Activated CD4-positive, alpha-beta memory T cell treated with anti-CD3 and anti-CD28 coated beads, Interleukin-2, amount 10 ng/mL, durations not matched to agents 7 days and 5 days (primary cell): ENCODE data around the gene MTX1. TPM values are rescaled to one million over a fixed set of nuclear protein-coding genes. Genes with fewer than 3 reads are reported as not detected.

Experiments used
- CTCF ChIA-PET: fragments of 350-600 bp; sonication (Branson Sonifier 250); formaldehyde crosslinking; loops from one replicate; lab custom pipeline; 2021; ENCODE audit warnings: antibody characterized with exemption, inconsistent platforms; lab: Charles Lee
- POLR2A ChIA-PET: fragments of 350-600 bp; sonication (Branson Sonifier 250); formaldehyde crosslinking; loops from one replicate; lab custom pipeline; 2021; ENCODE audit warnings: antibody characterized with exemption; lab: Charles Lee
- DNase-seq: peaks from one replicate; pipeline ENCODE4 v3.0.0-alpha.2; 2020
- H3K27ac Mint-ChIP-seq: one replicate; pipeline ENCODE4 v1.8.0; 2021; ENCODE audit warnings: mild to moderate bottlenecking, mixed read lengths
- H3K27me3 Mint-ChIP-seq: one replicate; pipeline ENCODE4 v1.8.0; 2021; ENCODE audit warnings: mixed read lengths
- H3K36me3 Mint-ChIP-seq: one replicate; pipeline ENCODE4 v1.8.0; 2021; ENCODE audit warnings: low read depth, mixed read lengths
- H3K4me1 Mint-ChIP-seq: one replicate; pipeline ENCODE4 v1.8.0; 2021; ENCODE audit warnings: mixed read lengths
- H3K4me3 Mint-ChIP-seq: one replicate; pipeline ENCODE4 v1.8.0; 2021; ENCODE audit warnings: mild to moderate bottlenecking, mixed read lengths
- H3K9me3 Mint-ChIP-seq: one replicate; pipeline ENCODE4 v1.8.0; 2021; ENCODE audit warnings: mixed read lengths
- total RNA-seq, 2 experiments: library from RNA; stranded (reverse); gene quantifications; one replicate each; pipeline ENCODE4 v1.2.3, GENCODE V29; 2021

The MTX1 gene
- total RNA-seq, 2 experiments from 2014 or later, result 41.2 to 43.1 TPM

DNA sequence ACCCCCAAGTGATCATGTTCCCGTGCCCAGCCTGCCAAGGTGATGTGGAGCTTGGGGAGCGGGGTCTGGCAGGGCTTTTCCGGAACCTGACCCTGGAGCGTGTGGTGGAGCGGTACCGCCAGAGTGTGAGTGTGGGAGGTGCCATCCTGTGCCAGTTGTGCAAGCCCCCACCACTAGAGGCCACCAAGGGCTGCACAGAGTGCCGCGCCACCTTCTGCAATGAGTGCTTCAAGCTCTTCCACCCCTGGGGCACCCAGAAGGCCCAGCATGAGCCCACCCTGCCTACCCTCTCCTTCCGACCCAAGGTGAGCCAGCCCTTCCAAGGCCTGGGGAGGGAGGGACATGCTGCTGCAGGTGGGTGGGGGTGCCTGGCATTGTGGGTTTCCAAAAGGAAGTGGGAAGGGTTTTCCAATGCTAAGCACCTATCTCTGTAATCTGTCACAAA is 32.5 kb upstream of the MTX1 start:
- ChIA-PET POLR2A (interaction anchor here (1.0 to 7.5 kb wide), 6 partner anchors 9 to 148 kb away, joined by 3 to 133 read pairs (median 12); partner anchors contain the start of genes MTX1 and THBS3), CTCF (interaction anchor here (0.7 to 5.0 kb wide), 10 partner anchors 19 to 148 kb away, joined by 3 to 93 read pairs (median 9); no protein-coding TSS in a partner anchor)
- peak; percentile 44 for DNase-seq
- H3K27ac Mint-ChIP-seq, result peak overlapping the region; percentile 96
- H3K4me1 Mint-ChIP-seq, result peaks cover 57% of the 10 kb centered on the region
- H3K27me3 Mint-ChIP-seq, result no peaks in the 10 kb centered on the region
- H3K9me3 Mint-ChIP-seq, result no peaks in the 10 kb centered on the region
- H3K36me3 Mint-ChIP-seq, result peaks cover 51% of the 10 kb centered on the region
- peak overlapping the region; percentile 18 for H3K4me3 Mint-ChIP-seq

GRCh38 chr1:155176544-155177071 is 31.9 kb upstream of the MTX1 start:
- Mint-ChIP-seq H3K27me3 (no peaks in the 10 kb centered on the region), H3K36me3 (peaks cover 56% of the 10 kb centered on the region), H3K4me3 (peak overlapping the region; percentile 18), H3K9me3 (no peaks in the 10 kb centered on the region), H3K27ac (peak overlapping the region; percentile 96), H3K4me1 (peaks cover 56% of the 10 kb centered on the region)
- ChIA-PET POLR2A (interaction anchor here (1.2 to 7.5 kb wide), 5 partner anchors 8 to 50 kb away, joined by 8 to 133 read pairs (median 17); partner anchors contain the start of genes MTX1 and THBS3), CTCF (interaction anchor here (0.7 to 5.0 kb wide), 13 partner anchors 17 to 92 kb away, joined by 3 to 93 read pairs (median 11); no protein-coding TSS in a partner anchor)
- DNase-seq, result peak; percentile 88

DNA sequence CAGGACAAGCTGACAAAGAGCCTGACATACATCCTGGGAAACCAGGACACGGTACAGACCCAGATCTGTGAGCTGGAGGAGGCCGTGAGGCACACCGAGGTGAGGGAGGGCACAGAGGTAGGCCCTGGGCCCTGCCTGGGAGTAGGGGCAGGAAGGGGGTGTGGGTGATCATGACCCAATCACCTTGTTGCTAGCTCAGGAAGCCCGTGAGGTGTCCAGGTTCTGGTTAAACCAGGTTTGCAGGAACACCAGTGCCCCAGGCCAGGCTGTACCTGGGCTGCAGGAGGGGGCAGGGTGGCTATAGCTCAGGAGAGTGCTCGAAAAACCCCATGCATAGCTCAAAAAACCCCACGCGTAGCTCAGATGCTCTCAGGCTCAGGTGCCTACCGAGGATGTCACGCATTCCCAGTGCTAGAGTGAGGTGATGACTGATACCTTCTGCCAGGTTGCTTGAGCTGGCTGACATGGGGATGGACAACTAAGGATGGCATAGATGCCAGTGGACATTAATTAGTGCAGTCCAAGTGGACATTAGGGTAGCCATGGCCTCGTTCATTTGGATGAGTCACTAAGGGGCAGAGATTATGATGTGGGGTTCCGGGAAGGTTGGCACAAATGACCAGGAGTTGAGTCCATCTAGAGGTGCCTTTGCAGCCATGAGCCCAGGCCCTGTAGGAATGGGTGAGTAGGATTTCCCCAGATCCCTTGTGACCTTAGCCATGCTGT is 31.1 kb upstream of the MTX1 start:
- Mint-ChIP-seq H3K4me1 (peaks cover 53% of the 10 kb centered on the region), H3K4me3 (no peak overlapping the region), H3K27me3 (no peaks in the 10 kb centered on the region), H3K9me3 (no peaks in the 10 kb centered on the region), H3K36me3 (peaks cover 56% of the 10 kb centered on the region), H3K27ac (no peak overlapping the region)
- ChIA-PET POLR2A (interaction anchor here (1.2 to 7.5 kb wide), 5 partner anchors 16 to 146 kb away, joined by 3 to 133 read pairs (median 8); partner anchors contain the start of genes MTX1 and THBS3), CTCF (interaction anchor here (0.7 to 2.7 kb wide), 9 partner anchors 16 to 93 kb away, joined by 3 to 21 read pairs (median 8); no protein-coding TSS in a partner anchor)
- no peak for DNase-seq

GRCh38 chr1:155177918-155178281 is 30.6 kb upstream of the MTX1 start:
- Mint-ChIP-seq H3K27me3 (no peaks in the 10 kb centered on the region), H3K36me3 (peaks cover 57% of the 10 kb centered on the region), H3K4me1 (peaks cover 51% of the 10 kb centered on the region), H3K27ac (no peak overlapping the region), H3K9me3 (no peaks in the 10 kb centered on the region), H3K4me3 (no peak overlapping the region)
- no peak for DNase-seq
- ChIA-PET POLR2A (interaction anchor here (1.0 to 7.5 kb wide), 6 partner anchors 15 to 145 kb away, joined by 3 to 133 read pairs (median 7); partner anchors contain the start of genes MTX1 and THBS3), CTCF (interaction anchor here (1.3 to 2.7 kb wide), 7 partner anchors 15 to 93 kb away, joined by 4 to 21 read pairs (median 9); no protein-coding TSS in a partner anchor)

GRCh38 chr1:155178441-155179111 is 29.9 kb upstream of the MTX1 start:
- Mint-ChIP-seq H3K27me3 (no peaks in the 10 kb centered on the region), H3K9me3 (no peaks in the 10 kb centered on the region), H3K4me3 (no peak overlapping the region), H3K27ac (no peak overlapping the region), H3K36me3 (peaks cover 58% of the 10 kb centered on the region), H3K4me1 (peaks cover 47% of the 10 kb centered on the region)
- CTCF ChIA-PET, result interaction anchor here (1.5 to 2.7 kb wide), 4 partner anchors 15 to 94 kb away, joined by 4 to 21 read pairs (median 8); no protein-coding TSS in a partner anchor
- DNase-seq, result no peak
- POLR2A ChIA-PET, result interaction anchor here (1.0 to 7.5 kb wide), 4 partner anchors 15 to 145 kb away, joined by 3 to 133 read pairs (median 4); no protein-coding TSS in a partner anchor

- no peaks in the 10 kb centered on the region for H3K27me3 Mint-ChIP-seq
- POLR2A ChIA-PET, result interaction anchor here (1.3 kb wide), 1 partner anchor 47 kb away, joined by 3 read pairs; no protein-coding TSS in a partner anchor
- H3K4me1 Mint-ChIP-seq, result peaks cover 42% of the 10 kb centered on the region
- H3K4me3 Mint-ChIP-seq, result no peak overlapping the region
- CTCF ChIA-PET, result interaction anchor here (2.7 kb wide), 1 partner anchor 14 kb away, joined by 21 read pairs; no protein-coding TSS in a partner anchor
- H3K36me3 Mint-ChIP-seq, result peaks cover 60% of the 10 kb centered on the region
- DNase-seq, result no peak
- no peaks in the 10 kb centered on the region for H3K9me3 Mint-ChIP-seq
- no peak overlapping the region for H3K27ac Mint-ChIP-seq
Measured at GRCh38 chr1:155179112-155180031, 29.1 kb upstream of the MTX1 start.

- POLR2A ChIA-PET, result no interaction called here
- no peak for DNase-seq
- H3K9me3 Mint-ChIP-seq, result no peaks in the 10 kb centered on the region
- H3K36me3 Mint-ChIP-seq, result peaks cover 53% of the 10 kb centered on the region
- no peak overlapping the region for H3K4me3 Mint-ChIP-seq
- H3K4me1 Mint-ChIP-seq, result peaks cover 23% of the 10 kb centered on the region
- no peaks in the 10 kb centered on the region for H3K27me3 Mint-ChIP-seq
- no peak overlapping the region for H3K27ac Mint-ChIP-seq
- CTCF ChIA-PET, result interaction anchor here (1.0 to 1.3 kb wide), 3 partner anchors 9 to 93 kb away, joined by 3 to 4 read pairs (median 3); partner anchors contain the start of gene KRTCAP2
Measured at GRCh38 chr1:155181371-155182051, 27.0 kb upstream of the MTX1 start.

GRCh38 chr1:155182052-155182550 is 26.4 kb upstream of the MTX1 start:
- POLR2A ChIA-PET, result interaction anchor here (4.1 kb wide), 1 partner anchor 11 kb away, joined by 26 read pairs; no protein-coding TSS in a partner anchor
- Mint-ChIP-seq H3K27ac (no peak overlapping the region), H3K27me3 (no peaks in the 10 kb centered on the region), H3K4me1 (peaks cover 17% of the 10 kb centered on the region), H3K4me3 (no peak overlapping the region), H3K9me3 (no peaks in the 10 kb centered on the region), H3K36me3 (peaks cover 48% of the 10 kb centered on the region)
- DNase-seq, result no peak
- CTCF ChIA-PET, result interaction anchor here (1.1 kb wide), 1 partner anchor 9 kb away, joined by 3 read pairs; the partner anchor contains the start of gene KRTCAP2

DNA sequence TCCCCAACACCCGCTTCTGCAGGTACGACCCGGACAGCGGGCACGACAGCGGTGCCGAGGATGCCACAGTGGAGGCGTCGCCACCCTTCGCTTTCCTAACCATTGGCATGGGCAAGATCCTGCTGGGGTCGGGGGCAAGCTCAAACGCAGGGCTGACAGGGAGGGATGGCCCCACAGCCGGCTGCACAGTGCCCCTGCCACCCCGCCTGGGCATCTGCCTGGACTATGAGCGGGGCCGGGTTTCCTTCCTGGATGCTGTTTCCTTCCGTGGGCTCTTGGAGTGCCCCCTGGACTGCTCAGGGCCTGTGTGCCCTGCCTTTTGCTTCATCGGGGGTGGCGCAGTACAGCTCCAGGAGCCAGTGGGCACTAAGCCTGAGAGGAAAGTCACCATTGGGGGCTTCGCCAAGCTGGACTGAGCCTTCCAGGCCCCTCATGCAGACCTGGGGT is 24.7 kb upstream of the MTX1 start:
- ChIA-PET CTCF (interaction anchor here (1.6 kb wide), 1 partner anchor 10 kb away, joined by 6 read pairs; no protein-coding TSS in a partner anchor), POLR2A (interaction anchor here (1.5 to 4.1 kb wide), 2 partner anchors 8 to 10 kb away, joined by 8 to 26 read pairs; no protein-coding TSS in a partner anchor)
- H3K4me1 Mint-ChIP-seq, result peaks cover 18% of the 10 kb centered on the region
- no peaks in the 10 kb centered on the region for H3K27me3 Mint-ChIP-seq
- H3K36me3 Mint-ChIP-seq, result peaks cover 42% of the 10 kb centered on the region
- H3K4me3 Mint-ChIP-seq, result no peak overlapping the region
- H3K9me3 Mint-ChIP-seq, result no peaks in the 10 kb centered on the region
- DNase-seq, result no peak
- no peak overlapping the region for H3K27ac Mint-ChIP-seq

- ChIA-PET CTCF (interaction anchor here (0.6 to 1.6 kb wide), 2 partner anchors 10 to 552 kb away, joined by 4 to 6 read pairs; no protein-coding TSS in a partner anchor), POLR2A (interaction anchor here (0.7 to 4.1 kb wide), 4 partner anchors 9 to 60 kb away, joined by 3 to 26 read pairs (median 6); partner anchors contain the start of gene KRTCAP2)
- peaks cover 16% of the 10 kb centered on the region for H3K4me1 Mint-ChIP-seq
- H3K27me3 Mint-ChIP-seq, result no peaks in the 10 kb centered on the region
- peaks cover 36% of the 10 kb centered on the region for H3K36me3 Mint-ChIP-seq
- H3K9me3 Mint-ChIP-seq, result no peaks in the 10 kb centered on the region
- no peak overlapping the region for H3K4me3 Mint-ChIP-seq
- no peak for DNase-seq
- no peak overlapping the region for H3K27ac Mint-ChIP-seq
Measured at GRCh38 chr1:155184351-155184811, 24.1 kb upstream of the MTX1 start.
